Calu3 (cell line): ENCODE results near the gene AIRE. TPM values are rescaled to one million over a fixed set of nuclear protein-coding genes. Genes with fewer than 3 reads are reported as not detected.

Experiments used
- BruUV-seq: library from RNA; stranded (reverse); fragments of 400-500 nt; replicated peaks from 2 replicates; lab custom pipeline; 2021; lab: Mats Ljungman, UMichigan
- CTCF ChIA-PET: fragments of 300-600 bp; sonication (Branson Sonifier 250); formaldehyde crosslinking; loops from one replicate; lab custom pipeline; 2022; ENCODE audit warnings: antibody characterized with exemption; lab: Charles Lee
- DNase-seq: peaks from one replicate; pipeline ENCODE4 v3.0.0; 2022
- H3K27ac Mint-ChIP-seq: one replicate; pipeline ENCODE4 v1.8.0; 2022; ENCODE audit warnings: mixed read lengths; ENCODE audit not compliant: unreplicated experiment
- H3K27me3 Mint-ChIP-seq: one replicate; pipeline ENCODE4 v1.8.0; 2022; ENCODE audit warnings: mixed read lengths; ENCODE audit not compliant: unreplicated experiment
- H3K36me3 Mint-ChIP-seq: one replicate; pipeline ENCODE4 v1.8.0; 2022; ENCODE audit warnings: mild to moderate bottlenecking, moderate library complexity, mixed read lengths; ENCODE audit not compliant: insufficient read depth, unreplicated experiment
- H3K4me1 Mint-ChIP-seq: one replicate; pipeline ENCODE4 v1.8.0; 2022; ENCODE audit warnings: mild to moderate bottlenecking, low read depth, mixed read lengths; ENCODE audit not compliant: unreplicated experiment
- H3K4me3 Mint-ChIP-seq: one replicate; pipeline ENCODE4 v1.8.0; 2022; ENCODE audit warnings: mild to moderate bottlenecking, low read depth, moderate library complexity, mixed read lengths; ENCODE audit not compliant: unreplicated experiment
- H3K9me3 Mint-ChIP-seq: one replicate; pipeline ENCODE4 v1.8.0; 2022; ENCODE audit warnings: low read depth, mixed read lengths; ENCODE audit not compliant: unreplicated experiment
- intact Hi-C: fragments of 100-400 bp; cut with micrococcal nuclease; formaldehyde crosslinking; loops from one replicate; pipeline ENCODE4 v1.10.0; 2022; ENCODE audit not compliant: unreplicated experiment
- total RNA-seq: library from RNA; stranded (reverse); gene quantifications from 2 replicates; pipeline ENCODE4 v1.2.3, GENCODE V29; 2022
- TF ChIP-seq, protein P1 (sequence below): fragments of 200-600 bp; IDR thresholded peaks from one replicate; pipeline ENCODE4 v1.8.0; 2022; ENCODE audit warnings: antibody characterized with exemption; ENCODE audit not compliant: unreplicated experiment

The AIRE gene
- total RNA-seq, 1 experiment from 2014 or later, result not detected

DNA sequence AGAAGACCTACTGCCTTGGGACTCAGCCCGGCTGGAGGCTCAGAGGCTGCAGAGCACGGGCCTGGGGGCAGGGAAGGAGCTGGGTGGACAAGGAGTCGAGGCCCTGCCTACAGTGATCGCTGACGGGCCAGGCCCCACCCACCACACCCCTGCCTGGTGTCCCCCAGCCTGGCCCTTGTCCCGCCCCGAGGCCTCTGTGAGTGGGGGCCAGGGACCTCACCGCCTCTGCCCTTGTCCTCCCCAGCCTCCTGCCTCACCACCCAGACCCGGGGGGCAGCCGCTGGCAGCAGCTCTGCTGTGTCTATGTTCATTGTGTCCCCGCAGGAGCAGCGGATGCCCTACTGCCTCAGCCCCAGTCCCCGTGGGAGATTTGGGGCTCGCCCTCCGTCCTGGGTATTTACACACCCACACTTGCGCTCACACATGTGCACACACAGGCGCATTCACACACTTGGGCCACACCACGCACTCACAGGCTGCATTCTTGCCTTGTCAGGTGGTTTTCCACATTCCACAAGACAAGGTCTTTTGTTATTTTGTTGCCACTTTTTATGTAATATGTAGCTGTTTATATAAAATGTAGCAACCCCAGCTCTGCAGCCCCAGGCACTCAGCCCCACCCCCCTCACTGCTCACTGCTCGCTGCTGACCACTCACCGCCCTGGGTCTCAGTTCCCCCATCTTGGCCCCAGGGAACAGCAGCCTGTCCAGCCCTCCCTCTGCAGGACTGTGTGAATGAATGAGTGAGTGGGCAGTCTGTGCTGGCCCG, 21.4 kb downstream of the AIRE start:
- H3K4me3 Mint-ChIP-seq, result no peak overlapping the region

DNA sequence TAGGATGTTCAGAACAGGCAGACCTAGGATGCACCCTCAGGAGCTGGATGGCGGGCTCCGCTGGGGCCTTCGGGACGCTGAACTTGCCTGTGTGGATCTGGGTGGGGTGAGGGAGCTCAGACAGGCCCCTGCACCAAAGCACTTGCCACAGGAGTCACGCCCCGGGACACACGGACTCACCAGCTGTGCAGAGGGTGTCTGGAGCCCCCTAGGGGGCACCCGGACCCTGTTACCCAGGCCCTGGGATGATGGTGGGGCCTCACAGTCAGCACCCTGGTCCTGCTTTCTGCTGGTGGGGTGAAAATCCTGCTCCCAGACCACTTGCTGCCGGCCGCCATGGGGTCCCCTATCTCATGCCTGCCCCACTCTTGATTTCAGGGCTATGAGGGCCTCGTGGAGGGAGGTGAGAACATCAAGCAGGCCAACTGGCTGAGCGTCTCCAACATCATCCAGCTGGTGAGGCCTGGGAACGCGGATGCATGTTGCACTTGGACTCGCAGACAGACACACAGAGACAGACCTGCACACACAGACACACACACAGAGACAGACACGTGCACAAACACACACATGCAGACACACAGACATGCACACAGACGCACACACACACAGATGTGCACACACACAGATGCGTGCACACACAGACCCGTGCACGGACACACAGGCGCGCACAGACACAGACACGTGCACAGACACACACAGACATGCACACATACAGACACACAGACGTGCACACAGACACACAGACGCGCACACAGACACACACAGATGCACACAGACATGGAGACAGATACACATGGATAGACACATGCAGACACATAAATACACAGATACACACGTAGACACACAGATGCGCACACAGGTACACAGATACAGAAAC, 25.2 kb downstream of the AIRE start:
- no peak overlapping the region for H3K27ac Mint-ChIP-seq
- no peaks in the 10 kb centered on the region for H3K4me1 Mint-ChIP-seq
- CTCF ChIA-PET, result no interaction called here
- H3K4me3 Mint-ChIP-seq, result no peak overlapping the region
- H3K36me3 Mint-ChIP-seq, result peaks cover 16% of the 10 kb centered on the region
- H3K27me3 Mint-ChIP-seq, result no peaks in the 10 kb centered on the region
- no peaks in the 10 kb centered on the region for H3K9me3 Mint-ChIP-seq
- intact Hi-C loops, result no loop called here
- TF ChIP-seq, protein P1, sequence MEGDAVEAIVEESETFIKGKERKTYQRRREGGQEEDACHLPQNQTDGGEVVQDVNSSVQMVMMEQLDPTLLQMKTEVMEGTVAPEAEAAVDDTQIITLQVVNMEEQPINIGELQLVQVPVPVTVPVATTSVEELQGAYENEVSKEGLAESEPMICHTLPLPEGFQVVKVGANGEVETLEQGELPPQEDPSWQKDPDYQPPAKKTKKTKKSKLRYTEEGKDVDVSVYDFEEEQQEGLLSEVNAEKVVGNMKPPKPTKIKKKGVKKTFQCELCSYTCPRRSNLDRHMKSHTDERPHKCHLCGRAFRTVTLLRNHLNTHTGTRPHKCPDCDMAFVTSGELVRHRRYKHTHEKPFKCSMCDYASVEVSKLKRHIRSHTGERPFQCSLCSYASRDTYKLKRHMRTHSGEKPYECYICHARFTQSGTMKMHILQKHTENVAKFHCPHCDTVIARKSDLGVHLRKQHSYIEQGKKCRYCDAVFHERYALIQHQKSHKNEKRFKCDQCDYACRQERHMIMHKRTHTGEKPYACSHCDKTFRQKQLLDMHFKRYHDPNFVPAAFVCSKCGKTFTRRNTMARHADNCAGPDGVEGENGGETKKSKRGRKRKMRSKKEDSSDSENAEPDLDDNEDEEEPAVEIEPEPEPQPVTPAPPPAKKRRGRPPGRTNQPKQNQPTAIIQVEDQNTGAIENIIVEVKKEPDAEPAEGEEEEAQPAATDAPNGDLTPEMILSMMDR, result no peak
- DNase-seq, result no peak
- BruUV-seq, result no TSS peak

More for the DNA sequence above, 21.4 kb downstream of the AIRE start:
- intact Hi-C loops, result no loop called here
- BruUV-seq, result no TSS peak
- Mint-ChIP-seq H3K4me1 (peaks cover 18% of the 10 kb centered on the region), H3K9me3 (no peaks in the 10 kb centered on the region), H3K36me3 (peaks cover 8% of the 10 kb centered on the region), H3K27me3 (no peaks in the 10 kb centered on the region), H3K27ac (no peak overlapping the region)
- TF ChIP-seq, protein P1, result no peak
- CTCF ChIA-PET, result no interaction called here
- DNase-seq, result no peak

DNA sequence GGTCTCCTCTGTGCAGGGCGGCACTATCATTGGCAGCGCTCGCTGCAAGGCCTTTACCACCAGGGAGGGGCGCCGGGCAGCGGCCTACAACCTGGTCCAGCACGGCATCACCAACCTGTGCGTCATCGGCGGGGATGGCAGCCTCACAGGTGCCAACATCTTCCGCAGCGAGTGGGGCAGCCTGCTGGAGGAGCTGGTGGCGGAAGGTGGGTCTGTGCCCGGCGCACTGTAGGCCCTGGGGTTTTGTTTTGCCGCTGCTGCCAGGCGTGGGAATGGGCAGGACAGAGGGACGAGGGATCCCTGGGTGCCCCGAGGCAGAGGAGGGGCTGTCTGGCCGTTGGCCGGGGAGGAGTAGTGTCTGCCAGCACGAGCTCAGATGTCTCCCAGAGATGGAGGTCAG, 26.4 kb downstream of the AIRE start:
- no TSS peak for BruUV-seq
- TF ChIP-seq, protein P1, result no peak
- Mint-ChIP-seq H3K9me3 (no peaks in the 10 kb centered on the region), H3K27me3 (no peaks in the 10 kb centered on the region), H3K4me3 (no peak overlapping the region), H3K36me3 (peaks cover 23% of the 10 kb centered on the region), H3K4me1 (no peaks in the 10 kb centered on the region), H3K27ac (no peak overlapping the region)
- intact Hi-C loops, result no loop called here
- no peak for DNase-seq
- CTCF ChIA-PET, result no interaction called here

DNA sequence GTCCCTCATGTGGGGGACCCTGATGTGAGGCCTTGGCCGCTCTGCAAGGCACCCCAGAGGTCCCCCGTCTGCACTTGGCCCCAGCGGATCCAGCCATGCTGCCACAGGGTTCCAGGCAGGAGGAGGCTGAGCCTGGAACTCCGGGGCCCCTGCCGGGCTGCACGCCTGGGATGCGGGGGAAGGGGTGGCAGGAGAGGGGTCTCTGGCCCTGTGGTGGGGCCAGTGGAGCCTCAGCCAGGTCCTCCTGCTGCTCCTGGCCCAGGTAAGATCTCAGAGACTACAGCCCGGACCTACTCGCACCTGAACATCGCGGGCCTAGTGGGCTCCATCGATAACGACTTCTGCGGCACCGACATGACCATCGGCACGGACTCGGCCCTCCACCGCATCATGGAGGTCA, 27.0 kb downstream of the AIRE start:
- H3K36me3 Mint-ChIP-seq, result peaks cover 17% of the 10 kb centered on the region
- no peak for DNase-seq
- TF ChIP-seq, protein P1, result no peak
- CTCF ChIA-PET, result no interaction called here
- no peaks in the 10 kb centered on the region for H3K27me3 Mint-ChIP-seq
- H3K9me3 Mint-ChIP-seq, result no peaks in the 10 kb centered on the region
- no peak overlapping the region for H3K27ac Mint-ChIP-seq
- intact Hi-C loops, result no loop called here
- H3K4me3 Mint-ChIP-seq, result no peak overlapping the region
- BruUV-seq, result no TSS peak
- H3K4me1 Mint-ChIP-seq, result no peaks in the 10 kb centered on the region
